Measurements from ENCODE around the gene MPPED1.
A peak's percentile ranks its signal among the peaks of the same experiment; 100 is the strongest.

Gene MPPED1

DNA sequence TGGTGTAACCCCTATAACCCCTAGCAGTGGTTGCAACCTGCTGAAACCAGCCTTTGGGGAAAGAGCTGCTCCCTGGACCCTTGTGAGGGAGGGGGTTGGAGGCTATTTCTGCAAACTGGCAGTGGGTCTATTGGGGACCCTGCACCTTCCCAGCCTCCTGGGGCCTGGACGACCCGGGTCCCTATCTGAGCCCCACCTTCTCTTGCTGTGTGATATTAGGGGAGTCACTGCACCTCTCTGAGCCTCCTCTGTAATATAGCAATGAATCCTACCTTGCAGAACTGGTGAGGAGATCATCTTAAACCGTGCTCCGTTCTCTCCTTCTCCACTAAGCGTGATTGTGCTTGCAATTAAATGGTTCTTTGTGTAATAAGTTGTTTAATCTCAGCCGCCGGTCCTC is 24.0 kb upstream of the MPPED1 start:
- TF ChIP-seq CTCF (IDR thresholded peaks at IDR 0.05): no peak
- no peak overlapping the region for H3K27ac ChIP-seq
- H3K4me3 ChIP-seq: no peak overlapping the region
- DNase-seq (ENCODE audit: low spot score): no peak

DNA sequence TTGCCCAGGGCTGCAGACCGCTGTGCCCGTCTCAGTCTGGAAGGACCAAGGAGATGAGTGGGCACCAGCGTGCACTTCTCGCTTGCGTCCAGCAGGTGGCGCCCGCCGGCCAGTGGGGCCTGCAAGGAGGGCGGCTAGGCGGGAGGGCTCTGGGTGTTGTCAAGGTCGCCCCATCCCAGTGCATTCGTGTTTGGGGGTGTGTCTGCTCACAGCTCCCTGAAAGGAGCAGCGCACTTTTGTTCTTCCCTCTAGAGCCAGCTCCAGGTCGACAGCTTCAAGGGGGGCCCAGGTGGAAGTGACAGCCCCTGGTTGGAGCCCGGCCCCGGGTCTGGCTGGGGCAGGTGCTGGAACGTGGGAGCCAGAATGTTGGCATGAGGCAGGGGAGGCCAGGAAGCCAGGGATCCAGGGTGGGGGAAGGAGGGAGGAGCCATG is 23.4 kb upstream of the MPPED1 start:
- no peak for DNase-seq (ENCODE audit: low spot score)
- Histone ChIP-seq H3K4me3 (no peak overlapping the region), H3K27ac (no peak overlapping the region)
- TF ChIP-seq CTCF (IDR thresholded peaks at IDR 0.05): peak; percentile 93

- DNase-seq (ENCODE audit: low spot score): no peak
- Histone ChIP-seq H3K4me3 (no peak overlapping the region), H3K27ac (no peak overlapping the region)
- no peak for TF ChIP-seq CTCF (IDR thresholded peaks at IDR 0.05)
Observed at GRCh38 chr22:43389227-43389836, 22.5 kb upstream of the MPPED1 start.

DNA sequence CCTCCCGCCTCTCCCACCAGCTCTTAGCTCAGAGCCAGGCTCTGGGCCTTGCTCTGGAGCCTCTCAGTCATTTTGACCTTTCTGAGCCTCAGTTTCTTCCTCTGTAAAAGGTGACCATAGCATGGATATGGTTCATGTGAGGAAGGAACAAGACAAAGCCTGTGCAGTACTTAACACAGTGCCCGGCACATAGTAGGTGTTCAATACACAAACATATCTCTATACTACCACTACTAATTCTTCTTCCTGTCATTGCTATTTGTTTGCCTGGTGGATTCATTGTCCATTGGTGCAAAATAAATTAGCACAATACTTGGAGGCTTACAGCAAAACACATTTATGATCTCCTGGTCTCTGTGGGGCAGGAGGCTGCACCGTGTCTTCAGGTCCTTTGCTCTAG is 21.6 kb upstream of the MPPED1 start:
- DNase-seq (ENCODE audit: low spot score): no peak
- no peak overlapping the region for H3K27ac ChIP-seq
- TF ChIP-seq CTCF (IDR thresholded peaks at IDR 0.05): no peak

DNA sequence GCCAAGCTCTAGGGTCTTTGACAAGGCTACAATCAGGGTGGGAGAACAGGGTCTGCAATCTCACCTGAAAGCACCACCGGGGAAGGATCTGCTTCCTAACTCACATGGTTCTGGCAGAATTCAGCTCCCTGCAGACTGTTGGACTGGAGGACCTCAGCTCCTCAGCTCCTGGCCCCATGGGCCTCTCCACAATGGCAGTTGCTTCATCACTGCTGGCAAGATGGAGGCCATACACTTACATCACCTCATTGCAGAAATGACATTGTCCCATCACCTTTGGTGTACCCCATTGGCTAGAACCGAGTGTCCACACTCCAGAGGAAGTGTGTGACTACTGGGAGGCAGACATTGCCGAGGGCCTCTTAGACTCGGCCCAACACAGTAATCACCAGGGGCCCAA is 20.9 kb upstream of the MPPED1 start:
- no peak for TF ChIP-seq CTCF (IDR thresholded peaks at IDR 0.05)
- Histone ChIP-seq H3K4me3 (no peak overlapping the region), H3K27ac (no peak overlapping the region)
- DNase-seq (ENCODE audit: low spot score): no peak

More for the DNA sequence above, 21.6 kb upstream of the MPPED1 start:
- no peak overlapping the region for H3K4me3 ChIP-seq

GRCh38 chr22:43391306-43391705 is 20.5 kb upstream of the MPPED1 start:
- DNase-seq (ENCODE audit: low spot score): no peak
- TF ChIP-seq CTCF (IDR thresholded peaks at IDR 0.05): no peak
- Histone ChIP-seq H3K27ac (no peak overlapping the region), H3K4me3 (no peak overlapping the region)

DNA sequence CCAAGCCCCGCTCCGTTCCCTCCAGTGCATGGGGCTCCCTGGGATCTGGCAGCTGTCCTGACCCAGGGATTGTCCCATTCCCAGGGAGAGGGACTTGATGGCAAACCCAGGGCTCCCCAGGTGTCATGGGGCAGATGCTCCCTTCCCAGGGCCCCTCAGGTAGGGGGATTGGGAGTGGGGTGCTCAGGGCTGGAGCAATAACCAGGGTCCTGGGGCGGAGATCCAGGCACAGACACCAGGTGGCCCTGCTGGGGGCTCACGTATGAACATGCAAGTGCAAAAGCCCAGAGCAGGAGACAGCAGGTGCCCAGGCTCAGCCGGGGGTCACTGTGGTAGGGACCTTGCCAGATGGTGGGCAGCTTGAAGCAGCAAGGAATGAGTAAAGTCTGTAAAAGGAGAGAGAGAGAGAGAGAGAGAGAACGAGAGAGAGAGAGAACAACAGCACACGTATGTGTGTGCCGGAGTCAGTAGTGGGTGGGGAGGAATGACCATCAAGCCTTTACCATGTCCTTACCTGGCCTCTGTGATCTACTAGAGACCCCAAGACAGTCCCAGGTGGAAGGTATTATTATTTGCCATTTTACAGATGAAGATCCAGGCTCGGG is 19.3 kb upstream of the MPPED1 start:
- no peak for TF ChIP-seq CTCF (IDR thresholded peaks at IDR 0.05)
- no peak overlapping the region for H3K4me3 ChIP-seq
- H3K27ac ChIP-seq: no peak overlapping the region
- DNase-seq (ENCODE audit: low spot score): no peak

Data from coronary artery (tissue), 2 donors.